ENCODE measurements around the gene PHRF1.

Gene PHRF1

GRCh38 chr11:592918-593317 is 16.6 kb downstream of the PHRF1 start:
- Histone ChIP-seq H3K36me3 (replicated peaks; ENCODE audit: low read depth, low read length) (peaks cover 56% of the 10 kb centered on the region), H4K20me1 (ENCODE audit: insufficient read depth, low read length) (0 out of 2 replicates have a peak, but pooled peaks cover 7% of the 10 kb centered on the region)

GRCh38 chr11:593347-593746 is 17.1 kb downstream of the PHRF1 start:
- H3K4me3 ChIP-seq (ENCODE audit: low read length) = no peak overlapping the region
- TF ChIP-seq CTCF (IDR thresholded peaks at IDR 0.05; ENCODE audit: low read depth, low read length) (no peak), EZH2phosphoT487 (IDR thresholded peaks at IDR 0.05; ENCODE audit: low read depth) (no peak)
- H4K20me1 ChIP-seq (ENCODE audit: insufficient read depth, low read length) = 0 out of 2 replicates have a peak, but pooled peaks cover 7% of the 10 kb centered on the region
- H3K4me1 ChIP-seq (ENCODE audit: low read length) = no peaks in the 10 kb centered on the region
- peaks cover 55% of the 10 kb centered on the region for H3K36me3 ChIP-seq (replicated peaks; ENCODE audit: low read depth, low read length)
- no peak overlapping the region for H3K27ac ChIP-seq (ENCODE audit: low read length)
- H3K27me3 ChIP-seq (ENCODE audit: low read depth, low read length) = no peaks in the 10 kb centered on the region
- H3K9ac ChIP-seq (ENCODE audit: low read length) = no peak overlapping the region
- H3K9me3 ChIP-seq (ENCODE audit: insufficient read depth, low read length) = no peaks in the 10 kb centered on the region
- H3K79me2 ChIP-seq (ENCODE audit: low read length) = peaks cover 19% of the 10 kb centered on the region
- H2AFZ ChIP-seq (ENCODE audit: low read depth, low read length) = no peak overlapping the region
- no peak overlapping the region for H3K4me2 ChIP-seq (ENCODE audit: low read length)

More at GRCh38 chr11:592918-593317, 16.6 kb downstream of the PHRF1 start:
- Histone ChIP-seq H3K9ac (ENCODE audit: low read length) (no peak overlapping the region), H2AFZ (ENCODE audit: low read depth, low read length) (no peak overlapping the region), H3K4me3 (ENCODE audit: low read length) (no peak overlapping the region), H3K79me2 (ENCODE audit: low read length) (peaks cover 22% of the 10 kb centered on the region), H3K4me1 (ENCODE audit: low read length) (no peaks in the 10 kb centered on the region), H3K9me3 (ENCODE audit: insufficient read depth, low read length) (no peaks in the 10 kb centered on the region), H3K4me2 (ENCODE audit: low read length) (no peak overlapping the region), H3K27ac (ENCODE audit: low read length) (no peak overlapping the region), H3K27me3 (ENCODE audit: low read depth, low read length) (no peaks in the 10 kb centered on the region)
- no peak for TF ChIP-seq EZH2phosphoT487 (IDR thresholded peaks at IDR 0.05; ENCODE audit: low read depth)
- no peak for TF ChIP-seq CTCF (IDR thresholded peaks at IDR 0.05; ENCODE audit: low read depth, low read length)

GRCh38 chr11:595400-595799 is 19.1 kb downstream of the PHRF1 start:
- Histone ChIP-seq H3K4me1 (ENCODE audit: low read length) (no peaks in the 10 kb centered on the region), H2AFZ (ENCODE audit: low read depth, low read length) (no peak overlapping the region), H3K4me3 (ENCODE audit: low read length) (no peak overlapping the region), H3K27me3 (ENCODE audit: low read depth, low read length) (no peaks in the 10 kb centered on the region), H4K20me1 (ENCODE audit: insufficient read depth, low read length) (no peaks in the 10 kb centered on the region), H3K79me2 (ENCODE audit: low read length) (peaks cover 6% of the 10 kb centered on the region; the same call in 1 of the 2 replicates), H3K36me3 (replicated peaks; ENCODE audit: low read depth, low read length) (peaks cover 51% of the 10 kb centered on the region), H3K4me2 (ENCODE audit: low read length) (no peak overlapping the region), H3K9ac (ENCODE audit: low read length) (no peak overlapping the region), H3K9me3 (ENCODE audit: insufficient read depth, low read length) (no peaks in the 10 kb centered on the region), H3K27ac (ENCODE audit: low read length) (no peak overlapping the region)
- TF ChIP-seq EZH2phosphoT487 (IDR thresholded peaks at IDR 0.05; ENCODE audit: low read depth) = no peak
- TF ChIP-seq CTCF (IDR thresholded peaks at IDR 0.05; ENCODE audit: low read depth, low read length) = no peak

GRCh38 chr11:596374-596773 is 20.1 kb downstream of the PHRF1 start:
- no peak overlapping the region for H2AFZ ChIP-seq (ENCODE audit: low read depth, low read length)
- H3K27ac ChIP-seq (ENCODE audit: low read length) = no peak overlapping the region
- no peaks in the 10 kb centered on the region for H3K4me1 ChIP-seq (ENCODE audit: low read length)
- peaks cover 45% of the 10 kb centered on the region for H3K36me3 ChIP-seq (replicated peaks; ENCODE audit: low read depth, low read length)
- H4K20me1 ChIP-seq (ENCODE audit: insufficient read depth, low read length) = no peaks in the 10 kb centered on the region
- no peaks in the 10 kb centered on the region for H3K9me3 ChIP-seq (ENCODE audit: insufficient read depth, low read length)
- no peak overlapping the region for H3K9ac ChIP-seq (ENCODE audit: low read length)
- H3K27me3 ChIP-seq (ENCODE audit: low read depth, low read length) = no peaks in the 10 kb centered on the region
- no peak overlapping the region for H3K4me2 ChIP-seq (ENCODE audit: low read length)
- H3K79me2 ChIP-seq (ENCODE audit: low read length) = peaks cover 6% of the 10 kb centered on the region; the same call in 1 of the 2 replicates
- no peak overlapping the region for H3K4me3 ChIP-seq (ENCODE audit: low read length)
- TF ChIP-seq EZH2phosphoT487 (IDR thresholded peaks at IDR 0.05; ENCODE audit: low read depth) = no peak
- TF ChIP-seq CTCF (IDR thresholded peaks at IDR 0.05; ENCODE audit: low read depth, low read length) = no peak

Measured in OCI-LY3 (cell line).